HG02884 (cell line): ENCODE measurements around the gene GUCY1A1.

Experiments used
- ATAC-seq: cut with Tn5 transposase; IDR thresholded peaks from one replicate; pipeline ENCODE4 v1.9.1; 2021; ENCODE audit warnings: mild to moderate bottlenecking, moderate library complexity; ENCODE audit not compliant: unreplicated experiment

Gene GUCY1A1

GRCh38 chr4:155688860-155689259 is 22.2 kb downstream of the GUCY1A1 start:
- ATAC-seq: no peak

- ATAC-seq: no peak
Measured at GRCh38 chr4:155690044-155690837, 23.6 kb downstream of the GUCY1A1 start.

- ATAC-seq: no peak
Measured at GRCh38 chr4:155692361-155692760, 25.7 kb downstream of the GUCY1A1 start.

- no peak for ATAC-seq
Measured at GRCh38 chr4:155693015-155693663, 26.5 kb downstream of the GUCY1A1 start.

- ATAC-seq: no peak
Measured at GRCh38 chr4:155694100-155694785, 27.6 kb downstream of the GUCY1A1 start.

- no peak for ATAC-seq
Measured at GRCh38 chr4:155696226-155696625, 29.6 kb downstream of the GUCY1A1 start.

- no peak for ATAC-seq
Measured at GRCh38 chr4:155696726-155697125, 30.1 kb downstream of the GUCY1A1 start.

- no peak for ATAC-seq
Measured at GRCh38 chr4:155701827-155702226, 35.2 kb downstream of the GUCY1A1 start.

GRCh38 chr4:155703486-155704247 is 37.0 kb downstream of the GUCY1A1 start:
- ATAC-seq: peak; percentile 81

- ATAC-seq: no peak
Measured at GRCh38 chr4:155704841-155705404, 38.3 kb downstream of the GUCY1A1 start.

- ATAC-seq: no peak
Measured at GRCh38 chr4:155705664-155706063, 39.0 kb downstream of the GUCY1A1 start.

- no peak for ATAC-seq
Measured at GRCh38 chr4:155706147-155706546, 39.5 kb downstream of the GUCY1A1 start.

GRCh38 chr4:155707251-155707650 is 40.6 kb downstream of the GUCY1A1 start:
- no peak for ATAC-seq

GRCh38 chr4:155708782-155709181 is 42.1 kb downstream of the GUCY1A1 start:
- ATAC-seq: no peak

GRCh38 chr4:155709918-155710317 is 43.3 kb downstream of the GUCY1A1 start:
- ATAC-seq: no peak

- no peak for ATAC-seq
Measured at GRCh38 chr4:155711556-155711955, 44.9 kb downstream of the GUCY1A1 start.

- ATAC-seq: no peak
Measured at GRCh38 chr4:155712846-155713245, 46.2 kb downstream of the GUCY1A1 start.

GRCh38 chr4:155713911-155714310 is 47.3 kb downstream of the GUCY1A1 start:
- no peak for ATAC-seq

GRCh38 chr4:155722336-155722735 is 55.7 kb downstream of the GUCY1A1 start:
- ATAC-seq: no peak

GRCh38 chr4:155722816-155723499 is 56.3 kb downstream of the GUCY1A1 start:
- no peak for ATAC-seq
